ENCODE data around the gene MED16.

DNA sequence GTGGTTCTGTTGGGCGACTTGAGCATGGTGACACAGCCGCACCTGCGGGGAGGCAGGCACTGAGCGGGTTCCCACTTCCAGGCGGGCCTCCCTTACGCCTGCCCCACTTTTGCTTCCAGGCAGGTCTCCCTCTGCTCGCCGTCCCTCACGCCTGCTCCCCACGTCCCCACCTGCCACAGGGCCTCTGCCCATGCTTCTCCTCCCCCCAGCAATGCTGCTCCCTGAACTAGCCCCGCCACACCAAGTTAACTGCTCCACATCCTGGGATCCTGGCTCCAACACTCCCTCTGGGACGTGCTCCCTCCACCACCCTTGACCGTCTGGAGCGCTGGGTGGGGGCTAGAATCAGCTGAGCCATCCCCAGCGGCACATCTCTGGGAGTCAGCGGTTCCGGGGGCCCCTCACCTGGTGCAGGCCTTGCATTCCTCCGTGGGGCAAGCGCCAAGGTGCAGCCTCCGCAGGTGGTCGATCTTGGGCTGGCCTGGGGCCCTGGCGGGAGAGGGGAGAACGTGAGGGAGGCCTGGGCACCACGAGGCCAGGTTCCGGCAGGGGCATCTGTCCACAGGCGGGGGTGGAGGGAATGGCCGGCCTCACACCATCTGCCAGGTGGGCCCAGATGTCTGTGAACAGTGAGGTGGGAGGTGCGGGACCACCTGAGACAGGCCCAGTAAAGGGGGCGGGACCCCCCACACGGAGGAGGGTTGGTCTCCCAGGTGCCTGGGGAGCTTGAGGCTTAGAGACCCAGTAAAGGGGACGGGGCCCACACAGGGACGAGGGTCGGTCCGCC, 24.3 kb downstream of the MED16 start:
- TF ChIP-seq, protein P1, sequence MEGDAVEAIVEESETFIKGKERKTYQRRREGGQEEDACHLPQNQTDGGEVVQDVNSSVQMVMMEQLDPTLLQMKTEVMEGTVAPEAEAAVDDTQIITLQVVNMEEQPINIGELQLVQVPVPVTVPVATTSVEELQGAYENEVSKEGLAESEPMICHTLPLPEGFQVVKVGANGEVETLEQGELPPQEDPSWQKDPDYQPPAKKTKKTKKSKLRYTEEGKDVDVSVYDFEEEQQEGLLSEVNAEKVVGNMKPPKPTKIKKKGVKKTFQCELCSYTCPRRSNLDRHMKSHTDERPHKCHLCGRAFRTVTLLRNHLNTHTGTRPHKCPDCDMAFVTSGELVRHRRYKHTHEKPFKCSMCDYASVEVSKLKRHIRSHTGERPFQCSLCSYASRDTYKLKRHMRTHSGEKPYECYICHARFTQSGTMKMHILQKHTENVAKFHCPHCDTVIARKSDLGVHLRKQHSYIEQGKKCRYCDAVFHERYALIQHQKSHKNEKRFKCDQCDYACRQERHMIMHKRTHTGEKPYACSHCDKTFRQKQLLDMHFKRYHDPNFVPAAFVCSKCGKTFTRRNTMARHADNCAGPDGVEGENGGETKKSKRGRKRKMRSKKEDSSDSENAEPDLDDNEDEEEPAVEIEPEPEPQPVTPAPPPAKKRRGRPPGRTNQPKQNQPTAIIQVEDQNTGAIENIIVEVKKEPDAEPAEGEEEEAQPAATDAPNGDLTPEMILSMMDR (conservative IDR thresholded peaks at IDR 0.05; ENCODE audit: low read depth, low read length), result no peak
- TF ChIP-seq EZH2 (IDR thresholded peaks at IDR 0.05; ENCODE audit: low read length, unreplicated experiment), result no peak
- TF ChIP-seq EZH2phosphoT487 (IDR thresholded peaks at IDR 0.05; ENCODE audit: borderline replicate concordance, low read length), result no peak
